GM18520 (cell line): ENCODE results near the gene PPP6C.
A peak's percentile ranks its signal among the peaks of the same experiment; 100 is the strongest.
"Not testable (repeated sequence)": the region's sequence is repeated elsewhere in the genome, so short reads cannot be mapped to it uniquely, and the experiment has no call there.

Source experiments
- ATAC-seq: cut with Tn5 transposase; IDR thresholded peaks from one replicate; pipeline ENCODE4 v1.9.1; 2021; ENCODE audit not compliant: unreplicated experiment

PPP6C gene

GRCh38 chr9:125183054-125183453 is 6.5 kb downstream of the PPP6C start:
- ATAC-seq = no peak

- not testable (repeated sequence) for ATAC-seq
Observed at GRCh38 chr9:125181756-125182155, 7.8 kb downstream of the PPP6C start.

DNA sequence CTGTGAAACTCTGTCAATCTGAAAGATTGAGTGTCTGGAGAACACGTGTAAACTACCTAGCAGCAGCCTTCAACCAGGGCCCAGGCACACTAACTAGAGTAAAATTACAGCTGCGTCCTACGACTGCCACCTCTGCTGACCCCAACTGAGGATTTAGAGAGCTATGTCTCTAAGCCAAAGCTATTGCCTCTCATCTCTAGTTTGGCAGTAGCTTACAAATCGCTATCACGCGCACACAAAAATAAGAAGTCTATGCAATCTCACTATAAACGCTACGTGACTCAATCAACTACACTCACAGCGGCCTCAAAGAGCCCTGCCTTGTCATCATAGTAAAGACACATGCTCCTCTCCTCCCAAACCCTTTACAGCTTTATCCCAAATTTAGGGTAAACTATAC is 8.7 kb downstream of the PPP6C start:
- ATAC-seq = no peak

DNA sequence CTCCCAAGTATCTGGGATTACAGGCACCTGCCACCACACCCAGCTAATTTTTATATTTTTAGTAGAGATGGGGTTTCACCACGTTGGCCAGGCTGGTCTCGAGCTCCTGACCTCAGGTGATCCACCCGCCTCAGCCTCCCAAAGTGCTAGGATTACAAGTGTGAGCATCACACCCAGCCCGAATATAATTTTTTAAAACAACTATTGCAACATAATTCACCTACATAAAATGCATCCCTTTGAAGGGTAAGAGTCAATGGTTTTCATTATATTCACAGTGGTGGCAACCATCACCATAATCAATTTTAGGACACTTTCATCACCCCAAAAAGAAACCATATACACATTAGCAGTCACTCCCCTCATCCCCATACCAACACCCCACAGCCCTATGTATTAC is 9.8 kb downstream of the PPP6C start:
- not testable (repeated sequence) for ATAC-seq

GRCh38 chr9:125177888-125178287 is 11.7 kb downstream of the PPP6C start:
- no peak for ATAC-seq

- ATAC-seq = no peak
Observed at GRCh38 chr9:125176636-125177035, 13.0 kb downstream of the PPP6C start.

GRCh38 chr9:125172031-125172755 is 17.4 kb downstream of the PPP6C start:
- ATAC-seq = no peak

DNA sequence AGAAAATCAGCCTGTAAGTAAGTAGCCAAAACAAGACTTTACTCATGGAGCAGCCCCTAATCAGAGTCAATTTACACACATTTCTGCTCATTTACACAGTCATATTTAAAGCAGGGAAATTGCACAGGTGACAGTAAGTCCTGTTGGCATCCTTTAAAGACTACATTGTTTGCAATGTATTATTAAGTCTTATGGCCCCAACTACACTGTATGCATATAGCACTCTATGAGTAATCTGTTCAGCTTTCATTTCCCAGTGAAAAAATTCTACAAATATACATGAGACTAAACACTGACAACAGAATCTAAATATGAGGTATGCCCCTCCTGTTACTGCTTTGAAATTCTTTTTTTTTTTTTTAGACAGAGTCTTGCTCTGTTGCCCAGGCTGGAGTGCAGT is 19.7 kb downstream of the PPP6C start:
- no peak for ATAC-seq

DNA sequence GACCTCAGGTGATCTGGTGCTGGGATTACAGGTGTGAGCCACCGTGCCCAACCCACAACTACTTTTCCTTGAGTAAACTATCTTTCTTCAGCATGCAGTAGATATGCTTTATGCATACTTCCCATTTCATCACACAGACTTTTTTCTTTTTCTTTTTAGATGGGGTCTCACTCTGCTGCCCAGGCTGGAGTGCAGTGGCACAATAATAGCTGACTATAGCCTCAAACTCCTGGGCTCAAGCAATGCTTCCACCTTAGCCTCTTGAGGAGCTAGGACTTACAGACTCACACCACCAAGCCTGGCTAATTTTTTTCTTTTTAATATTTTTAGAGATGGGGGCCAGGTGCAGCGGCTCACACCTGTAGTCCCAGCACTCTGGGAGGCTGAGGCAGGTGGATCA is 22.8 kb downstream of the PPP6C start:
- no peak for ATAC-seq

DNA sequence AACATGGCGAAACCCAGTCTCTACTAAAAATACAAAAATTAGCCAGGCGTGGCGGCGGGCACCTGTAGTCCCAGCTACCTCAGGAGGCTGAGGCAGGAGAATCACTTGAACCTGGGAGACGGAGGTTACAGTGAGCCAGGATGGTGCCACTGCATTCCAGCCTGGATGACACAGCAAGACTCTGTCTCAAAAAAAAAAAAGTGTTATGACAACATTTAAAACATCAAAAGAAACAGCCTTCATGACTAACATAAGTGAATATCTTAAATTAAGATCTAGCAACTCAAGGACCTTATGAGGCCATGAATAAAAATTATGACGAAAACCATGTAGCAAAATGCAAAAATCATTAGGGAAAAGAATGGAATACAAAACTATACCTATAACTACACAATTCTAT is 26.7 kb downstream of the PPP6C start:
- not testable (repeated sequence) for ATAC-seq

DNA sequence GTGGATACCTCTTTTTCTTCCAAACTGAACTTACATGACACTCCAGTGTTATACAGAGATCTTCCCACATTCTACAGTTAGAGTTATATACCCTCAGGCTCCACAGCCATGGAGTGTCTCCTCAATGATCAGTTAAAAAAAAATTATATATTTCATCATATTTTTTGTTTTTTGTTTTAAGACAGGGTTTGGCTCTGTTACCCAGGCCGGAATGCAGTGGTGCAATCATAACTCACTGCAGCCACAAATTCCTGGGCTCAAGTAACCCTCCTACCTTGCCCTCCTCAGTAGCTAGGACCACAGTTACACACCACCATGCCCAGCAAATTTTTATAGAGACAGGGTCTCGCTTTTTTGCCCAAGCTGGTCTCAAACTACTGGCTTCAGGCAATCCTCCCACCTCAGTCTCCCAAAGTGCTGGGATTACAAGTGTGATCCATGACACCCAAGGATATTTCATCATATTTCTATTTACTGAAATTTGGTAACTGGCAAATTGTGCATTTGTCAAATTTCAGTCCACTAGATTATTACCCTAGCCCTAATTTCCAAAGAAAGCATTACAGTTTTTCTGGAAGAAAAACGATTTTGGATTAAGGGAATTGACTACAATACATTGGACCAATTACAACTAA is 28.2 kb downstream of the PPP6C start:
- no peak for ATAC-seq

GRCh38 chr9:125160750-125161149 is 28.9 kb downstream of the PPP6C start:
- no peak for ATAC-seq

DNA sequence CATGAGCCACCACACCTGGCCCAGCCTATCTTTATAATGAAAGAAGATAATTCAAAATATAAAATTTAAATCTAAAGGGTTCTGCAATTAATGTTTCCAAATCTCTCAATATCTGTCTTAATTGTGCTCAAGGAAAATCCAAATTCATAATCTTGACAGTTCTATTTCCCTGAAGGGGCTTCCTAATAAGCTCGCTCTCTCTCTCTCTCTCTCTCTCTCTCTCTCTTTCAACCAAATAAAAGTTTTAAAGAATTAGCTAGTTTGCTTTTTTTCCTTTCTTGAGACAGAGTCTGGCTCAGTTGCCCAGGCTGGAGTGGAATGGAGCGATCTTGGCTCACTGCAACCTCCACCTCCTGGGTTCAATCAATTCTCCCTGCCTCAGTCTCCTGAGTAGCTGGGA is 33.1 kb downstream of the PPP6C start:
- ATAC-seq = no peak

GRCh38 chr9:125153712-125154367 is 35.8 kb downstream of the PPP6C start:
- ATAC-seq = no peak

DNA sequence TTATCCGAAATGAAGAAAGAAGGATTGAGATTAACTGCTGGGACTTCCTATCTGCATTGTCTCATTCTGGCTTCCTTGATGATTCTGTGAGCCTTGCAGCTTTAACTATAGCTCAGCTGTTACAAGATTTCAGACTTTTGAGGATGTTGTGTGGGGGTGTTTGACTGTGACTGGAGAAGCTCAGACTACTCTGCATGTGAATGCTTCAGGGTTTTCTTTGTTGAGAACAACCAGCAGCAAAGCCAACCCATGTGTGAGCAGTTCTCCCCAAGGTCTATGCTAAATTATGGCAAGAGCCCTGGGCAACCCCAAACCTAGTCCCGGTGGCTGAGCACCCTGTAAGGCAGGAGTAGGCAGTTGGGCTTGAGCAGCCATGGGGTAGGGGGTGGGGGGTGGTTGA is 37.9 kb downstream of the PPP6C start:
- ATAC-seq = no peak

DNA sequence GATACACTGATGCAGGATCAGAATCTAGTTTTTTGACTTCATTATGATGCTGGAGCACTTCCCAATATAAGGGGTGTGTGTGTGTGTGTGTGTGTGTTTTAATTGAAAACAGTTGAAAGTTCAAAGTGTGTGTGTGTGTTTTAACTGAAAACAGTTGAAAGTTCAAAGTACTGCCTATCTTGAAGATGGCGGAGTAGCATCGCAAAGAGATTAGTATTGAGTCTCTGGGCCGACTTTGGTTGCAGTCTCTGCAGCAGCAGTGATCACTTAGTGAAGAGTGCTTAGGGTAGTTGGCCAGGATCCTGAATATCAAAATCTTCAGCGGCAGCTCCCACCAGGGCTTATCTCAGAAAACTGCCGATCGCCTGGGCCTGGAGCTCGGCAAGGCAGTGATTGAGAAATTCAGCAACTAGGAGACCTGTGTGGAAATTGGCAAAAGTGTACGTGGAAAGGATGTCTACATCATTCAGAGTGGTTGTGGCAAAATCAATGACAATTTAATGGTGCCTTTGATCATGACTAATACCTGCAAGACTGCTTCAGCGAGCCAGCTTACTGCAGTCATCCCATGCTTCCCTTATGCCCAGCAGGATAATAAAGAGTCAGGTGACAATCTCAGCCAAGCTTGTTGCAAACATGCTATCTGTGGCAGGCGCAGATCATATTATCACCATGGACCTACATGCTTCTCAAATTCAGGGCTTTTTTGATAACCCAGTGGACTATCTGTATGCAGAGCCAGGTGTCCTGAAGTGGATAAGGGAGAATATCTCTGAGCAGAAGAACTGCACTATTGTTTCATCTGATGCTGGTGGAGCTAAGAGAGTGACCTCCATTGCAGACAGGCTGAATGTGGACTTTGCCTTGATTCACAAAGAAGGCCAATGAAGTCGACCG is 39.0 kb downstream of the PPP6C start:
- no peak for ATAC-seq

DNA sequence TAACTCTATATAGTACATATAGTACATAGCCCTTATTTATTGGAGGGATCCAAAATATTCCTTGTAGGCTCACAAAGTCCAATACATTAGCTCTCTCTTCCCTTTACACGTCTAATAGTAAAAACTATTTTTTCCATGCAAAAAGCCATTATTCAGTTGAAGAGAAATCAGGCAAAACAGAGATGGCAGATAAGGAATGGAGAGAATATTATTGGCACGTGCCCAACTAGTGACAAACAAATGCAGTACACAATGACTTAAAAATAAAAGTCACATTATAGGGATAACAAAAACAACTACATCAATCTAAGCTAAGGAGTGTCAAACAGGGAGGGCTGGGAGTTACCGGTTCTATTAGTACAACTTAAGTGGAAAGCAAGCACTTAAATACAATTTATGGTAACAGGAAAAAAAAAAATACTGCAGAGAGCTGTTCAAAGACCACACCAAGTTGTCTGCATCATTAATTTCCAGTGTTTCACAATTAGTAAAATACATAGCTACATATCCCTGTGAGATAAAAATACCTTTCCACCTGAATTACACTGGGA is 42.1 kb downstream of the PPP6C start:
- no peak for ATAC-seq

- ATAC-seq = no peak
Observed at GRCh38 chr9:125146247-125146646, 43.4 kb downstream of the PPP6C start.

- no peak for ATAC-seq
Observed at GRCh38 chr9:125145425-125145824, 44.2 kb downstream of the PPP6C start.

DNA sequence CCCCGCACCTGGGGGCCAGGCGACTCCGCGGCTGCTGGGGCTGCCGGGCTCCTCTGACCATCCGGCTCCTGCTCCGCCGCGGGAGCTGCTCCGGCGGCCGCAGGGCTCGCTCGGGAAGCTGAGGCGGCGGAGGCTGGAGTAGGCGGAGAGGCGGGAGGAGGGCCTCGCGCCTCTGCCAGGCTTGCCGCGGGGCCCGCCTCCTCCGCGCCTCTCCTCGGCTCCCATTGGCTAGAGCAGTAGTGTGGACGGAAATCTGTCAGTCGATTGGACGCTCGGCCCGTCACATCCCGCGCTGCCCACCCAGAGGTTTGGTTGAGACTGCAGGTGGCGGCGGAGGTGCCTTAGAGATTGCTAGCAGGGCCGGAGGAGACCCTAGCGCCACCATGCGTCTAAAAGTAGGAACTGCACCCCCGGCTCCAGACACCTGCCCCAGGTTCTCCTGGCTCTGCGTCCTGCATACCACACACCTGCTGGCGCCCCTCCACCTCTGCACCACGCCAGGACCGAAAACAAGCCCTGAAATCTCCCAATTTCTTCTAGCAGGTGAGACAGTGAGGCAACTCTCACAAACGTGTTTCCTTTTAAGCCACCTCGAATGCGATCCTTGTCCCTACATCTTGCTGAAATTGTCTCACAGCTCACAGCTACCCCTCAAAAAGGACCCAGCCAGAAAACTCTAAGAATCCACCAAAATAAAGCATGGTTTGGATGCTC is 46.1 kb downstream of the PPP6C start, which contains the start of gene SCAI:
SCAI (minus strand) TSS at position 152 of the 714 bp plus-strand sequence; CDS start at position 61, 91 bp downstream.
- peak; percentile 98 for ATAC-seq
